Activated CD4-positive, alpha-beta T cell treated with anti-CD3 and anti-CD28 coated beads, Interleukin-2, Interleukin-4, amounts not matched to agents 100 ng/mL and 50 ng/mL, durations not matched to agents 16 hours and 8 hours (primary cell): ENCODE measurements around the gene SOX1.

ENCODE experiments used
- DNase-seq: peaks from one replicate; pipeline ENCODE4 v3.0.0-alpha.2; 2020; ENCODE audit warnings: low spot score

SOX1 gene

DNA sequence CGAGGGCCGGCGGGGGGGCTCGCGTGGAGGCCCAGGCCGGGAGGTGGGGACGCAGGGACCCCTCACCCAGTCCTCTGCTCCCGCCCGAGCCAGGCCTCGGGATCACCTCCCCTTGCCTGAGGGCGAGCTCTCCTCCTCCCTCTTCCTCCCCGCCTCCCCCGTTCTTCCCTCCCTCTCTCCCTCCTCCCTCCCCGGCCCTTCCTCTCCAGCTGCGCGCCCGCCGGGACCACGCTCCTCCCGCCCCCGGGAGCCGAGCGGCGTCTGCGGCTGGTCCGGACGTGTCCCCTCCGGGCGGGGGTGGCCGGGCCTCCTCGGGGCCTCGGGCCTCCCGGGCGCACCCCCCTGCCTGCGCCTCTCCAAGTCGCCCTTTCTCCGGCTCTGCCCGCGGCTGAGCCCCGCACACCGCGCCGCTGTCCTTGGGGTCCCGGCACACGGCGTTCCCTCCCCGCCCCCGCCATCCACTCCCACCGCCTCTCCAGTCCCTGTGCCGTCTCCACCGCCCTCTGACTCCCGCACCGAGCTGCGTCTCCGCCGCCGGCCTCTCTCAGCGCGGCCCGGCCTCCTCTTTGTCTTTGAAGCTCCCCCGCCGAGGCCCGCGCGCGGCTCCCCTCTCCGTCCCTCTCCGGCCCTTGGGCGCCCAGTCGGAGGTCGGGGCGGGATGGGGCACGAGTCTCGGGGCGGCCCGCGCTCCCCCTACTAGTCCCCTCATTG is 5.7 kb downstream of the SOX1 start:
- no peak for DNase-seq

DNA sequence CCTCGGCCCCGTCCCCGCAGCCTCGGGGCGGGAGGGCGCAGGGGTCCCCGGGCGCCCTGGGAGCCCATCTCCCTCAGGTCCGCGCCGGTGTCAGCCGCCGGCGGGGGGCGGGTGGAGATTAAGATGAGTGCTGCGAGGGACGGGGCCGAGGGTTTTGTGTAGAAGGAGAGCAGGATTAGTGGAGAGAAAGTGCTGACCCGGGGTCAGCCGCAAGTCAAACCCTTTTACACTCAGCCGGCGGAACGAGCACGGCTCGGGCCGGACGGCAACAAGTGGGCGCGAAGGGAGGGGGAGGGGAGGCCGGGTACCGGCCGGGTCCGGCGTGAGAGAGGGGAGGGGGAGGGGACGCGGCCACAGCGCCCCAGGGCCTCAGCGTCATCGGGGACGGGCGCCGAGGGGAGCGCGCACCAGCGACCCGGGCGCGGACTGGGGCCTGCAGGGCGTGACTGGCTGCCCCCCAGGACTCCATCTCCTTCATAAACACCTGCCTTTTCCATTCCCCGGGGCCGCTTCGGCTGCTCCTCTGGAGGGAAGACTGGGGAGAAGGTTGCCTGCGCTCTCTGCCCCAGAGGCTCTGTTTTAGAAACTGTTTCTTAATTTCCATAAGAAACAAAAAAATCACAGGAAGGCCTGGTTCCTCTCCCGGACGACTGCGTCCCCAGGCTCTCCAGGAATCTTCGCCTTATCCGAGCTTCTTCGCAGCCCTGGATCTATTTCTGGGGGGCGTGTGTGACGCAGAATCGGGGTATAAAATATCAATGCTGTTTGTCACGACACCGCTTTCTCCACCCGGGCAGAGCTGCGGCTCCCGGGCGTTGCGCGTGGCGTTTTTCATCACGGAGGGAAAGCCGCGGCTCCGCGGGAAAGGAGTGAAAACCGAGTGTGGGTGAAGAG is 6.5 kb downstream of the SOX1 start:
- DNase-seq = no peak

GRCh38 chr13:112074139-112074865 is 7.4 kb downstream of the SOX1 start:
- no peak for DNase-seq

GRCh38 chr13:112077729-112078128 is 10.8 kb downstream of the SOX1 start:
- no peak for DNase-seq

GRCh38 chr13:112078216-112078615 is 11.3 kb downstream of the SOX1 start:
- DNase-seq = no peak

- DNase-seq = no peak
Measured at GRCh38 chr13:112078879-112079531, 12.1 kb downstream of the SOX1 start.

DNA sequence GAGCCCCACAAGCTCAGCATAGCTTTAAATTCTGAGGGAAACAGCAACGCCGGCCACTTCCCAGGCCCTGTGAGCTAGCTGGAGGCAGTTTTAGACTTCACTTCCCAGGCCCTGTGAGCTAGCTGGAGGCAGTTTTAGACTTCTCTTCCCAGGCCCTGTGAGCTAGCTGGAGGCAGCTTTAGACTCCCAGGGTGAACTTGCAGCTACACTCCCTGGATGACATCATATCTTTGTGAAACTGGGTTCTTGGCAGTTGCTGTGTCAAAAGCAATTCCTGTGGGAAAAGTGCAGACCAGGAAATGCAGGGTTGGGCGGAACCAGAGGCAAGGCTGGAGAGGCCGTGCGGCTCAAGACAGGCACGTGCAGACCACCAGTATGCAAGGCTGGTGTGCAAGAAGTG is 12.7 kb downstream of the SOX1 start:
- DNase-seq = no peak

- no peak for DNase-seq
Measured at GRCh38 chr13:112083971-112084370, 17.0 kb downstream of the SOX1 start.

DNA sequence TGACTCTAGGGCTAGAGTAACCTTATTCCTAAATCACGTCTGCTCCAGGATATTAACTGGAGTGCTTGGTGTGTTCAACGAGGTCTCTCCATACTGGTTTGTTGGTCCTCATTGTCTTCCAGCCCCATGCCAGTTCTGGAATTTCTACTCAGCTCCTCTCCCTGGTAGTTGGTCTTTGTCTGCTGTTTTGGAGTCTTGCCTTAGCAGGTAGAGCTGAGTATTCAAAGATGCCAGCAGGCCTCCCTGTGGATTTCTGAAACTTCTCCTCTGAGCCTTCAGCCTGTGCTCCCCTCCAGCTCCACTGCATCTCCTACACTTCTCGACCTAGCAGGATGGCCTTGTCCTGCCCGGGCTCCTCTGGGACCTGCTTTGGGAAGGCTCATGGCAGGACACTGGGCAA is 25.5 kb downstream of the SOX1 start:
- DNase-seq = no peak

DNA sequence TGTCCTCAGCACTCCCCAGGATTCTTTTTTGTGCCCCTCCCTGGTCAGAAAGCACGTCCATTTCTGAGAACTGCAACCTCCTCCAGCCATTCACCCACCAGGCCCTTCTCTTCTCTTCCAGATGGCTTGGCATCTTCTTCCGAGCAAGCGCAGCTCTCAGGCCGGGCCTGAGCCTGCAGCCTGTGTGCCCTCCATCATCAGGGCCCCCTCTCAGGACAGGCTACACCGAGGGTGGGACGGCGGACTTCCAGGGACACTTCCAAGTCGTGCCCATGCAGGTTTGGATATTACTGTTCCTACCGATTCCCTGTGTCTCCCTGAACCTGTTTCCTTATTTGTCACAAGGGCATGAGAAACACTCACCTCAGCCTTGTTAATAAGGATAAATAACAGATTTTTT is 28.4 kb downstream of the SOX1 start:
- DNase-seq = no peak

DNA sequence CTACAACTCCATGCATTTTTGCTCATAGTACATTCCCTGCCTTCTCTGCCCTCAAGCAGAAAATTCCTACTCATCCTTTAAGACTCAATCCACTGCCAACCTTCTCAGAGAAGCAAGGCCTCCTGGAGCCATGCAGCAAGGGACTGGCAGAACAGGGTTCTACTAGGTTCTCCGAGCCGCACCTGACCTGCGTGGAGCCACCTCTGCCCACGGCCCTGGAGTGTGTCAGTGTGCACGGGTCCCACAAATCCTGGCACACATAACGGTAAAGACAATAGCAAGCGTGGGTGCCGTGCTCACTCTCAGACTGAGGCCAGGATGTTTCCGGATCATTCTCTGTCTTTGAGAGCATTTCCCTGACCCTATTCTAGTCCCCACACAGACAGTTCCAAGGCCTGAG is 30.0 kb downstream of the SOX1 start:
- no peak for DNase-seq

DNA sequence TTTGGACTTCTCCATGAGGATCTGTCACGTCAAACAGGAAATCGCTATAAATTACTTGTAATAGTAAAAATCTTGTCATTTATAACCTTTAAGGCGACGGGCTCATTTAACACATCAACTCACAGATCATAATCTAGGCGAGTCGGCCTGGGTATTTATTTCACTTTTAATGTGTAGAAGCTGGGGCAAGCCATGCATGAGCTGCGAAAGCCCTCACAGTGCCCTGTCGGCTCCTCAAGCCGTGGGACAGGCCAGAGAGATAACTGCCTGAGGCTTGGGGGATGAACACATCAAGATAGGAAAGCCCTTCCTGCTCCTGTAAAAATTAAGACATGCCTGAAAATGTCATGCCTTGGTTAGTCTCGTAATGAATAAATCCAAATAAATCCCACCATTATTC is 30.8 kb downstream of the SOX1 start:
- no peak for DNase-seq

- no peak for DNase-seq
Measured at GRCh38 chr13:112098699-112099098, 31.8 kb downstream of the SOX1 start.

- DNase-seq = no peak
Measured at GRCh38 chr13:112101360-112101930, 34.5 kb downstream of the SOX1 start.

- DNase-seq = no peak
Measured at GRCh38 chr13:112102243-112102642, 35.3 kb downstream of the SOX1 start.

DNA sequence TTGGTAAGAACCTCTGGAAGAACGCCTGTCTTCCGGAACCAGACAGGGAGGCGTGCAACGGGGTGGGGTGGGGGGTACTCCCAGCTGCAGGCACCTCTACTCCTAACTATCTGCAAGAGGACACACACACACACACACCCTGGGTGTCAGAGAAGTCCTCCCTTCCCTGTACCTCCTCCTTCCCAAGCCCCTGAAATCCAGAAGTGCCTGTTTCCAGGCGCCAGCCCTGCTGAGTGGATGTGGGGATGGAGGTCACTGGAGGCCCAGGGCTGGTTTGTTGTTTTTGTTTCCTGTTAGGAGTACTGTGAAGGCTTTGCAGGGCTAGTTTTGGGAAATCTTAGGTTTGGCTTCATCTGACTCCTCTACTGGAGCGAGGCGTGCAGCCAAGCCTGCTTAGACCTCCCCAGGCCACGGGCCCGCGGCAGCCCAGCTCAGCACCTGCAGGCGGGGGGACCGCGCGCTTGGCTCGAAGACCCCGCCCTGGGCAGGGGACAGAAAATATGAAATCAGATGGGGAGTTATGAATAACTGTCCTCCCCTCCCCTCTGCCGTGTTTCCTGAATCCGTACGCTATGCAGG is 36.4 kb downstream of the SOX1 start:
- no peak for DNase-seq

- no peak for DNase-seq
Measured at GRCh38 chr13:112103961-112104880, 37.3 kb downstream of the SOX1 start.

DNA sequence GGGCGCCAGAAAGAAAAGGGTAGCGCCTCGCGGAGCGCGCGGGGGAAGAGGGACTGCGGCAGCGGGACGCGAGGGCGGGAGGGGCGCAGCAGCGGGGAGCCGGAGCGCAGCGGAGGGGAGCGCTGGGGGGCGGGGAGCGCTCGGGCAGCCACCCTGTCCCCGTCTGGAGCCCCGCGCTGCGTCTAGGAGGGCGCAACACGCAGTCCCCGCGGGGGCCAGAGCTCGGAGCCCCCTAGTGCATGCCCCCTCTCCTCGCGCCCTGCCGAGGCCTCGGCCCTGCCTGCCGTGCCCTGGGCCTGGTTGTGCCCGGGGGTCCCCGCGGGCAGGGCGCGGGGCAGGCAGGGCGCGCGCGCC is 37.9 kb downstream of the SOX1 start:
- DNase-seq = no peak

DNA sequence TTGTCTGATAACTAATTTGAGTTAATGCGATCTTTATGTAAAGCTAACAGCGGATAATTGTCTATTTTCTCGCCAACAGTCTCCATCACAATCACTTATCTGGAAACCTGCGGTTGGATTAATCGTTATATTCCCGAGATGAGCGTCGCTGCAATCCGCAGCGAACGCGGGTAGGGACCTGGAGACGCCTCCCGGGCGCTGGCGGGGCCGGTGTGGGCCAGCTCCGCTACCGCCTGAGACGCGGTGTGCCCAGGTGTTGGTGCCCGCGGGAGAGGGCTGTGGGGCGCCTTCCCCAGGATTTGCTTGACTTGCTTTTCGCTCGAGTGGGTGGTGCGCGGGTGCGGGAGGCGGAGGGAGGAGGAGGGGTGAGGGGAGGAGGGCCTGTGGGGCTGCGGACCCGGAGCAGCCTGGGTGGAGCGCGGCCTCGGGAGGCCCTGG is 38.3 kb downstream of the SOX1 start:
- no peak for DNase-seq

GRCh38 chr13:112105892-112106291 is 38.9 kb downstream of the SOX1 start:
- no peak for DNase-seq
